LNCaP clone FGC (cell line): ENCODE measurements around the gene ARHGEF4.
A peak's percentile ranks its signal among the peaks of the same experiment; 100 is the strongest.

Source experiments
- DNase-seq: peaks from one replicate; pipeline ENCODE4 v3.0.0-alpha.2; 2011; ENCODE audit warnings: low read depth
- H3K4me3 ChIP-seq: 2 replicates; pipeline ENCODE4 v1.5.1; 2011; ENCODE audit warnings: mild to moderate bottlenecking, low read depth, low read length, control low read depth
- TF ChIP-seq, protein P1 (sequence below): IDR thresholded peaks from 2 replicates; pipeline ENCODE4 v1.5.1; 2012; ENCODE audit warnings: mild to moderate bottlenecking; ENCODE audit not compliant: control insufficient read depth, insufficient read depth; ENCODE audit errors: extremely low read depth

The ARHGEF4 gene

DNA sequence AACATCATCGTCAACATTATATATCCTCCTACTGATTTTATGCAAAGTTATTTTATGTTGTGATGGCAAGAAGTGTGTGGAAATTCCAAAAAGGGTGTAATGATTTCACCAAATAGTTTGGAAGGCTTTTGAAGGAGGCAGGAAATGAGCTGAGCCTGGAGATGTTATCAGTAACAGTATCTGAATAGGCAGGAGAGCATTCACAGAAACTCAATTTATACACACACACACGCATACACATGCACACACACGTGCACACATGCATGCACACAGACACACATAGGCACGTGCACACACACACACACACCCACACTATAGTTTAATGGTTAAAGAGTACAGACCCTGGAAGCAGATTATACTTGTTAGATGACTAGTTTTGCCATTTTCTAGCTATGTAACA, 47.3 kb downstream of the ARHGEF4 start:
- no peak for DNase-seq
- TF ChIP-seq, protein P1, sequence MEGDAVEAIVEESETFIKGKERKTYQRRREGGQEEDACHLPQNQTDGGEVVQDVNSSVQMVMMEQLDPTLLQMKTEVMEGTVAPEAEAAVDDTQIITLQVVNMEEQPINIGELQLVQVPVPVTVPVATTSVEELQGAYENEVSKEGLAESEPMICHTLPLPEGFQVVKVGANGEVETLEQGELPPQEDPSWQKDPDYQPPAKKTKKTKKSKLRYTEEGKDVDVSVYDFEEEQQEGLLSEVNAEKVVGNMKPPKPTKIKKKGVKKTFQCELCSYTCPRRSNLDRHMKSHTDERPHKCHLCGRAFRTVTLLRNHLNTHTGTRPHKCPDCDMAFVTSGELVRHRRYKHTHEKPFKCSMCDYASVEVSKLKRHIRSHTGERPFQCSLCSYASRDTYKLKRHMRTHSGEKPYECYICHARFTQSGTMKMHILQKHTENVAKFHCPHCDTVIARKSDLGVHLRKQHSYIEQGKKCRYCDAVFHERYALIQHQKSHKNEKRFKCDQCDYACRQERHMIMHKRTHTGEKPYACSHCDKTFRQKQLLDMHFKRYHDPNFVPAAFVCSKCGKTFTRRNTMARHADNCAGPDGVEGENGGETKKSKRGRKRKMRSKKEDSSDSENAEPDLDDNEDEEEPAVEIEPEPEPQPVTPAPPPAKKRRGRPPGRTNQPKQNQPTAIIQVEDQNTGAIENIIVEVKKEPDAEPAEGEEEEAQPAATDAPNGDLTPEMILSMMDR = no peak

GRCh38 chr2:130884503-130884902, 47.8 kb downstream of the ARHGEF4 start:
- TF ChIP-seq, protein P1 = peak; percentile 19; the same call in 1 of the 2 replicates
- H3K4me3 ChIP-seq = no peak overlapping the region
- no peak for DNase-seq

More for the DNA sequence above, 47.3 kb downstream of the ARHGEF4 start:
- no peak overlapping the region for H3K4me3 ChIP-seq

GRCh38 chr2:130887643-130888042, 50.9 kb downstream of the ARHGEF4 start:
- H3K4me3 ChIP-seq = no peak overlapping the region
- DNase-seq = no peak
- TF ChIP-seq, protein P1 = no peak

GRCh38 chr2:130890941-130891669, 54.4 kb downstream of the ARHGEF4 start:
- H3K4me3 ChIP-seq = no peak overlapping the region
- TF ChIP-seq, protein P1 = no peak
- DNase-seq = no peak

DNA sequence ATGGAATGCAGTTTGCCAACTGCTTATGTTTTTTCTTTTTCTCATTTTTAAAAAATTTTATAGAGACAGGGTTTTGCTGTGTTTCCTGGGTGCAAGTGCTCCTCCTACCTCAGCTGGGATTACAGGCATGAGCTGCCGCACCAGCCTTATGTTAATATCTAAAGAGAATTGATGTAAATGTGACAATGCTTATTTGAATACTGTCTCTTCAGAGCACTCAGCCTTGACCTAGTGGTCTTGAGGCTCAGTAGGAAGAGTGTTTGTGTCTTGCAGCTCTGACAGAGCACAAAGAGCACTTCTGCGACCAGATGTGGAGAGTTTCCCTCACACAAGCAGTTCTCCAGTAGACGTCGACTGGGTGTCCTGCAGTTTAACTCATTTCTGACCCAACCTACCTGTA, 55.3 kb downstream of the ARHGEF4 start:
- TF ChIP-seq, protein P1 = no peak
- no peak overlapping the region for H3K4me3 ChIP-seq
- DNase-seq = no peak

GRCh38 chr2:130892793-130893785, 56.4 kb downstream of the ARHGEF4 start:
- no peak overlapping the region for H3K4me3 ChIP-seq
- TF ChIP-seq, protein P1 = no peak
- no peak for DNase-seq
